Activated CD4-positive, alpha-beta memory T cell treated with anti-CD3 and anti-CD28 coated beads, Interleukin-2, amount 10 ng/mL, durations not matched to agents 7 days and 5 days (primary cell): ENCODE data around the gene CAMK2B. TPM values are rescaled to one million over a fixed set of nuclear protein-coding genes. Genes with fewer than 3 reads are reported as not detected.

Experiments
- CTCF ChIA-PET: fragments of 350-600 bp; sonication (Branson Sonifier 250); formaldehyde crosslinking; loops from one replicate; lab custom pipeline; 2021; ENCODE audit warnings: antibody characterized with exemption, inconsistent platforms; lab: Charles Lee
- POLR2A ChIA-PET: fragments of 350-600 bp; sonication (Branson Sonifier 250); formaldehyde crosslinking; loops from one replicate; lab custom pipeline; 2021; ENCODE audit warnings: antibody characterized with exemption; lab: Charles Lee
- DNase-seq: peaks from one replicate; pipeline ENCODE4 v3.0.0-alpha.2; 2020
- H3K27ac Mint-ChIP-seq: one replicate; pipeline ENCODE4 v1.8.0; 2021; ENCODE audit warnings: mild to moderate bottlenecking, mixed read lengths
- H3K27me3 Mint-ChIP-seq: one replicate; pipeline ENCODE4 v1.8.0; 2021; ENCODE audit warnings: mixed read lengths
- H3K36me3 Mint-ChIP-seq: one replicate; pipeline ENCODE4 v1.8.0; 2021; ENCODE audit warnings: low read depth, mixed read lengths
- H3K4me1 Mint-ChIP-seq: one replicate; pipeline ENCODE4 v1.8.0; 2021; ENCODE audit warnings: mixed read lengths
- H3K4me3 Mint-ChIP-seq: one replicate; pipeline ENCODE4 v1.8.0; 2021; ENCODE audit warnings: mild to moderate bottlenecking, mixed read lengths
- H3K9me3 Mint-ChIP-seq: one replicate; pipeline ENCODE4 v1.8.0; 2021; ENCODE audit warnings: mixed read lengths
- total RNA-seq, 2 experiments: library from RNA; stranded (reverse); gene quantifications; one replicate each; pipeline ENCODE4 v1.2.3, GENCODE V29; 2021

Gene CAMK2B
- total RNA-seq, 2 experiments from 2014 or later = 0.10 TPM; not detected in 1

DNA sequence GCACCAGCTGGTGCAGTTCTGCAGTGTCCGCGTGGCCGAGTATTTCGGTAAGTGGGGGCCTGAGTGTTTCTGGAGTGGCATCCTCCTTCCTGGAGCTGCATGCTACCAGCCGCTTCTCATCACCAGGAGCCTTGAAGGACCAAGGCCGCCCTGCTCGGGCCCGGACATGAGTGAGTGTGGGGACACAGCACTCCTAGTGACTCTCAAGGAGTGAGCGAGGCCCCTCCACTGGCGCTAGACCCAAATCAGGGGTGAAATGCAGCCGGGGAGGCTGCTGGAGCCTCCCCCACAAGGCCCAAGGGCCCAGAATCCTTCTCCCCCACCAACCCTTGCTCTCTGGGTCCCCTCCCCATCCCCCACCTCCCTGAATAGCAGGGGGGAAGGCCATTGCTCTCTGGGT, 48.0 kb downstream of the CAMK2B start:
- Mint-ChIP-seq H3K4me1 (no peaks in the 10 kb centered on the region), H3K27me3 (peaks cover 2% of the 10 kb centered on the region), H3K36me3 (no peaks in the 10 kb centered on the region), H3K27ac (no peak overlapping the region), H3K9me3 (no peaks in the 10 kb centered on the region), H3K4me3 (no peak overlapping the region)
- DNase-seq = no peak
- ChIA-PET CTCF (no interaction called here), POLR2A (no interaction called here)

GRCh38 chr7:44276571-44277221, 48.7 kb downstream of the CAMK2B start:
- H3K27ac Mint-ChIP-seq = no peak overlapping the region
- no peak overlapping the region for H3K4me3 Mint-ChIP-seq
- no peak for DNase-seq
- ChIA-PET CTCF (no interaction called here), POLR2A (no interaction called here)
- H3K4me1 Mint-ChIP-seq = no peaks in the 10 kb centered on the region
- peaks cover 2% of the 10 kb centered on the region for H3K27me3 Mint-ChIP-seq
- H3K9me3 Mint-ChIP-seq = no peaks in the 10 kb centered on the region
- H3K36me3 Mint-ChIP-seq = no peaks in the 10 kb centered on the region

- CTCF ChIA-PET = no interaction called here
- H3K4me3 Mint-ChIP-seq = no peak overlapping the region
- H3K27ac Mint-ChIP-seq = no peak overlapping the region
- POLR2A ChIA-PET = no interaction called here
- H3K36me3 Mint-ChIP-seq = no peaks in the 10 kb centered on the region
- H3K9me3 Mint-ChIP-seq = no peaks in the 10 kb centered on the region
- no peak for DNase-seq
- H3K4me1 Mint-ChIP-seq = no peaks in the 10 kb centered on the region
- peaks cover 2% of the 10 kb centered on the region for H3K27me3 Mint-ChIP-seq
Observed at GRCh38 chr7:44275957-44276570, 49.3 kb downstream of the CAMK2B start.

- H3K27me3 Mint-ChIP-seq = peaks cover 2% of the 10 kb centered on the region
- ChIA-PET POLR2A (no interaction called here), CTCF (no interaction called here)
- no peak for DNase-seq
- H3K4me3 Mint-ChIP-seq = no peak overlapping the region
- no peak overlapping the region for H3K27ac Mint-ChIP-seq
- no peaks in the 10 kb centered on the region for H3K4me1 Mint-ChIP-seq
- no peaks in the 10 kb centered on the region for H3K36me3 Mint-ChIP-seq
- no peaks in the 10 kb centered on the region for H3K9me3 Mint-ChIP-seq
Observed at GRCh38 chr7:44275146-44275545, 50.2 kb downstream of the CAMK2B start.

GRCh38 chr7:44274623-44274975, 50.8 kb downstream of the CAMK2B start:
- H3K27ac Mint-ChIP-seq = no peak overlapping the region
- H3K36me3 Mint-ChIP-seq = no peaks in the 10 kb centered on the region
- no peak overlapping the region for H3K4me3 Mint-ChIP-seq
- H3K9me3 Mint-ChIP-seq = no peaks in the 10 kb centered on the region
- ChIA-PET CTCF (no interaction called here), POLR2A (no interaction called here)
- H3K4me1 Mint-ChIP-seq = no peaks in the 10 kb centered on the region
- no peak for DNase-seq
- H3K27me3 Mint-ChIP-seq = peaks cover 2% of the 10 kb centered on the region

GRCh38 chr7:44273681-44274622, 51.4 kb downstream of the CAMK2B start:
- ChIA-PET POLR2A (interaction anchor here (1.0 kb wide), 1 partner anchor 216 kb away, joined by 3 read pairs; the partner anchor contains the start of gene NUDCD3), CTCF (no interaction called here)
- Mint-ChIP-seq H3K4me3 (no peak overlapping the region), H3K27me3 (peaks cover 2% of the 10 kb centered on the region), H3K9me3 (no peaks in the 10 kb centered on the region), H3K27ac (no peak overlapping the region), H3K4me1 (no peaks in the 10 kb centered on the region), H3K36me3 (no peaks in the 10 kb centered on the region)
- no peak for DNase-seq

- Mint-ChIP-seq H3K4me1 (no peaks in the 10 kb centered on the region), H3K36me3 (no peaks in the 10 kb centered on the region), H3K9me3 (no peaks in the 10 kb centered on the region), H3K27ac (no peak overlapping the region), H3K27me3 (peaks cover 2% of the 10 kb centered on the region), H3K4me3 (no peak overlapping the region)
- ChIA-PET CTCF (no interaction called here), POLR2A (interaction anchor here (1.0 kb wide), 1 partner anchor 217 kb away, joined by 3 read pairs; the partner anchor contains the start of gene NUDCD3)
- no peak for DNase-seq
Observed at GRCh38 chr7:44272981-44273380, 52.4 kb downstream of the CAMK2B start.

DNA sequence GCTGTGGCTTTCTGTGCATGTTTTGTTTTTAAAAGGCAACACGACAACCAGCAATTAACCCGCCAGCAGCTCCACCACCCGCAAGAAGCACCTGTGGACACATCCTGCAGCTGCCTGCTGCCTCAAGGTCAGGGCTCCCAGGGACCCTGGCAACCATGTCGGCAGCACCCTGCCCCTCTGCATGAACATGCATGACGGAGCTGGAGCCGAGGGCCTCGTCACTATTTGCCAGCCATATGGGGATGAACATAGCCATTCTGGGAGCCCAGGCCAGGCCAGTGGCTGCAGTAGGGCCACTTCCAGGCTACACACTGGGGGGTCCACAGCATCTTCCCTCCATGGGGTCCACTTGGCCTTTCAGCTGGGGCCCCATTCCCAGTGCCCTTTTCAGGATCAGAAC, 52.9 kb downstream of the CAMK2B start:
- POLR2A ChIA-PET = no interaction called here
- DNase-seq = no peak
- Mint-ChIP-seq H3K36me3 (no peaks in the 10 kb centered on the region), H3K27me3 (peaks cover 2% of the 10 kb centered on the region), H3K4me1 (no peaks in the 10 kb centered on the region), H3K4me3 (no peak overlapping the region), H3K9me3 (no peaks in the 10 kb centered on the region), H3K27ac (no peak overlapping the region)
- CTCF ChIA-PET = no interaction called here

DNA sequence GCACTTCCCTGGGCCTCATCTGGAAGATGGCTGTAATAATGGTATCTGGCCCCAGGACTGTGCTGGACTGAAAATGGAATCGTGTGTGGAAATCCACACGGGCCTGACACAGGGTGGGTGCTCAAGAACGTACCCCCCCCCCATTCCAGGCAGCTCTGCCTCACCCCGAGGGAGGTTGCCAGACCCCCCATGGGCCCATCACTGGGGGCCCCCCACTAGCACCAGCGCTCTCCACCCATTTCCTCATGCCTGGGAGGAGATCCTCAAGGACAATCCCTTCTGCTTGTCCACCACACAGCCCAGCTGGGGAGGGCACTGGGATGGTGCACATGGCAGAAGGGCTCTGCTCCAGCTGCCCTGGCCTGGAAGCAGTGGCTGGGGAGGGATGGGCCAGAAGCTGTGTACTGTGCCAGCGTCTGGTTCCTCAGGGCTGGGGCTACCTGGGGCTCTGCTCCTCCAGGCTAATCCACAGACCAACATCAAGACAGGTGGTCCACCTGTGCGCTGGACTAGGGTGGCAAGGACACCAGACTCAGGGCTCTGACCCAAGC, 55.4 kb downstream of the CAMK2B start:
- no peak overlapping the region for H3K4me3 Mint-ChIP-seq
- no peaks in the 10 kb centered on the region for H3K4me1 Mint-ChIP-seq
- H3K9me3 Mint-ChIP-seq = no peaks in the 10 kb centered on the region
- POLR2A ChIA-PET = no interaction called here
- H3K27ac Mint-ChIP-seq = no peak overlapping the region
- H3K27me3 Mint-ChIP-seq = peaks cover 2% of the 10 kb centered on the region
- no peaks in the 10 kb centered on the region for H3K36me3 Mint-ChIP-seq
- CTCF ChIA-PET = no interaction called here
- no peak for DNase-seq

GRCh38 chr7:44269417-44269816, 56.0 kb downstream of the CAMK2B start:
- CTCF ChIA-PET = no interaction called here
- no peak for DNase-seq
- no peaks in the 10 kb centered on the region for H3K36me3 Mint-ChIP-seq
- POLR2A ChIA-PET = no interaction called here
- H3K9me3 Mint-ChIP-seq = no peaks in the 10 kb centered on the region
- H3K27me3 Mint-ChIP-seq = peaks cover 2% of the 10 kb centered on the region
- no peaks in the 10 kb centered on the region for H3K4me1 Mint-ChIP-seq
- no peak overlapping the region for H3K4me3 Mint-ChIP-seq
- H3K27ac Mint-ChIP-seq = no peak overlapping the region

- Mint-ChIP-seq H3K27ac (no peak overlapping the region), H3K4me1 (no peaks in the 10 kb centered on the region), H3K4me3 (no peak overlapping the region), H3K9me3 (no peaks in the 10 kb centered on the region), H3K27me3 (no peaks in the 10 kb centered on the region), H3K36me3 (no peaks in the 10 kb centered on the region)
- DNase-seq = no peak
- CTCF ChIA-PET = no interaction called here
- POLR2A ChIA-PET = no interaction called here
Observed at GRCh38 chr7:44268671-44269070, 56.7 kb downstream of the CAMK2B start.

- ChIA-PET POLR2A (no interaction called here), CTCF (no interaction called here)
- Mint-ChIP-seq H3K9me3 (no peaks in the 10 kb centered on the region), H3K4me1 (no peaks in the 10 kb centered on the region), H3K4me3 (no peak overlapping the region), H3K36me3 (no peaks in the 10 kb centered on the region), H3K27ac (no peak overlapping the region), H3K27me3 (no peaks in the 10 kb centered on the region)
- DNase-seq = no peak
Observed at GRCh38 chr7:44267719-44268421, 57.5 kb downstream of the CAMK2B start.

GRCh38 chr7:44267178-44267577, 58.2 kb downstream of the CAMK2B start:
- no peaks in the 10 kb centered on the region for H3K9me3 Mint-ChIP-seq
- no peaks in the 10 kb centered on the region for H3K36me3 Mint-ChIP-seq
- no peak overlapping the region for H3K27ac Mint-ChIP-seq
- ChIA-PET CTCF (no interaction called here), POLR2A (no interaction called here)
- H3K4me1 Mint-ChIP-seq = no peaks in the 10 kb centered on the region
- H3K27me3 Mint-ChIP-seq = no peaks in the 10 kb centered on the region
- DNase-seq = no peak
- H3K4me3 Mint-ChIP-seq = no peak overlapping the region
